Tibial artery (tissue), 4 donors: ENCODE results near the gene TEAD4.

Experiments
- DNase-seq, 2 donors: peaks; one replicate each; pipeline ENCODE4 v3.0.0-alpha.2; 2019
- H3K27ac ChIP-seq, 2 donors: fragments of 200-600 bp; sonication (generic) in 1 of 2; 1 replicate in 1 of 2; 2 replicates in 1 of 2; pipeline ENCODE4 v1.5.1; 2018 to 2019; ENCODE audit warnings: mild to moderate bottlenecking in 1 of 2
- H3K27me3 ChIP-seq, 2 donors: fragments of 200-600 bp; sonication (generic) in 1 of 2; one replicate each; pipeline versions ENCODE4 v1.5.1 to v1.6.0; 2016 to 2019
- H3K36me3 ChIP-seq, 3 donors: fragments of 200-600 bp; sonication (generic) in 2 of 3; one replicate each; pipeline ENCODE4 v1.5.1; 2016 to 2019; ENCODE audit warnings: mild to moderate bottlenecking in 2 of 3
- H3K4me1 ChIP-seq, 4 donors: fragments of 200-600 bp; sonication (generic) in 2 of 4; 1 replicate in 3 of 4; 2 replicates in 1 of 4; pipeline ENCODE4 v1.5.1; 2016 to 2019
- H3K4me3 ChIP-seq, 2 donors: fragments of 200-600 bp; sonication (generic) in 1 of 2; 1 replicate in 1 of 2; 2 replicates in 1 of 2; pipeline ENCODE4 v1.5.1; 2018 to 2019; ENCODE audit warnings: mild to moderate bottlenecking in 2 of 2
- H3K9me3 ChIP-seq, 3 donors: fragments of 200-600 bp; sonication (generic) in 1 of 3; one replicate each; pipeline ENCODE4 v1.5.1; 2016 to 2019
- intact Hi-C: fragments of 100-400 bp; cut with DNase I; formaldehyde crosslinking; loops from one replicate; pipeline ENCODE4 v1.15.0; 2023; ENCODE audit warnings: low total_unique reads
- TF ChIP-seq, protein P1 (sequence below), 2 experiments: fragments of 200-600 bp in 1 of 2; fragments of 450-650 bp in 1 of 2; IDR thresholded peaks; one replicate each; pipeline ENCODE4 v1.5.1; 2017 to 2019; ENCODE audit warnings: antibody characterized with exemption in 2 of 2, mild to moderate bottlenecking in 1 of 2, moderate library complexity in 1 of 2

TEAD4 gene

DNA sequence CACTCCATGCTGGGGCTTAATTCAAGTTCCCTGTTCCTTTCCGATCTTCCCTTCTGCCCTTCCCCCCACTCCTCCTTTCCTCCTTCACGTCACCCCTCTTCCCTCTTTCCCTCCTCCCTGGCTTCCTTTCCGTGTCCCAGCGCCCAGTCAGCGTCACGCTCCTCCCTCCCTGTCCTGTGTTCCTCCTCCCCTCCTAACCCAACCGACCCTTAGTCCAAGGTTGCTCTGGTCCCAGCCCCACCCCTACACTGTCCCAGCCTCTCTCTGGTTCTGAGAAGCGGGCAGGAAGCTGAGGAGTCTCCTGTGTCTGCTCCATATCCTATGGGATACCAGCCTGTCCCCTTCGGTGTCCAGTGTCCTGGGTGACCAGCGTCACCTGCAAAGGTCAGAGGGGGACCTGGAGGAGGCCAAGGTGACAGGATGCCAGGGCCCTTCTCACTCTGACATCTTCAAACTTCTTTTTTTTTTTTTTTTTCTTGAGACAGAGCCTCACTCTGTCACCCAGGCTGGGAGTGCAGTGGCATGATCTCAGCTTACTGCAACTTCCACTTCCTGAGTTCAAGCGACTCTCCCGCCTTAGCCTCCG is 61.7 kb downstream of the TEAD4 start:
- H3K27ac ChIP-seq, result no peak overlapping the region
- no peaks in the 10 kb centered on the region for H3K4me1 ChIP-seq
- peaks cover 12 to 54% (median 32%) of the 10 kb centered on the region in 3 donors for H3K36me3 ChIP-seq
- no peaks in the 10 kb centered on the region for H3K27me3 ChIP-seq
- DNase-seq, result no peak
- TF ChIP-seq, protein P1, sequence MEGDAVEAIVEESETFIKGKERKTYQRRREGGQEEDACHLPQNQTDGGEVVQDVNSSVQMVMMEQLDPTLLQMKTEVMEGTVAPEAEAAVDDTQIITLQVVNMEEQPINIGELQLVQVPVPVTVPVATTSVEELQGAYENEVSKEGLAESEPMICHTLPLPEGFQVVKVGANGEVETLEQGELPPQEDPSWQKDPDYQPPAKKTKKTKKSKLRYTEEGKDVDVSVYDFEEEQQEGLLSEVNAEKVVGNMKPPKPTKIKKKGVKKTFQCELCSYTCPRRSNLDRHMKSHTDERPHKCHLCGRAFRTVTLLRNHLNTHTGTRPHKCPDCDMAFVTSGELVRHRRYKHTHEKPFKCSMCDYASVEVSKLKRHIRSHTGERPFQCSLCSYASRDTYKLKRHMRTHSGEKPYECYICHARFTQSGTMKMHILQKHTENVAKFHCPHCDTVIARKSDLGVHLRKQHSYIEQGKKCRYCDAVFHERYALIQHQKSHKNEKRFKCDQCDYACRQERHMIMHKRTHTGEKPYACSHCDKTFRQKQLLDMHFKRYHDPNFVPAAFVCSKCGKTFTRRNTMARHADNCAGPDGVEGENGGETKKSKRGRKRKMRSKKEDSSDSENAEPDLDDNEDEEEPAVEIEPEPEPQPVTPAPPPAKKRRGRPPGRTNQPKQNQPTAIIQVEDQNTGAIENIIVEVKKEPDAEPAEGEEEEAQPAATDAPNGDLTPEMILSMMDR (IDR thresholded peaks at IDR 0.05), result no peak
- H3K4me3 ChIP-seq, result no peak overlapping the region
- intact Hi-C loops, result no loop called here
- H3K9me3 ChIP-seq, result no peaks in the 10 kb centered on the region

DNA sequence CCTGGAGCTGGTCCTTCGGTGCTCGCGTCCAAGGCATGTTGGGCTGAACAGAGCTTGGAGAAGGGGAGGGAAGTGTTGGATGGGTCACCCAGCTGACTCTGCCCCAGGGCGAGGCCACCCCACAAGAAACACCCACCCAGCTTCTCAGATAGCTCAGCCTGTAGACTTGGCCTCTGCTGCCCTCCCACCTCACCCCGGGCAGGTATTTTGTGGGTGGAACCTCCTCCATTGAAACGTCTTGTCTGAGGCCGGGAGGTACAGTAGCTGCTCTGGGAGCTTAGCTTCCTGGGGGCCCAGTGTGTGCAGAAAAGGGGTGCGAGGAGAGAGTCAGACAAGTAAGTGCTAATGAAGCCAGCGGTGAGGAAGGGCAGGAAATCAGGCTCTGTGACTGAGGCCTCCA is 63.2 kb downstream of the TEAD4 start:
- intact Hi-C loops, result no loop called here
- H3K27me3 ChIP-seq, result no peaks in the 10 kb centered on the region
- H3K9me3 ChIP-seq, result no peaks in the 10 kb centered on the region
- H3K4me1 ChIP-seq, result no peaks in the 10 kb centered on the region
- DNase-seq, result no peak
- no peak overlapping the region for H3K27ac ChIP-seq
- TF ChIP-seq, protein P1 (IDR thresholded peaks at IDR 0.05), result no peak
- H3K36me3 ChIP-seq, result peaks cover 18 to 65% (median 27%) of the 10 kb centered on the region in 3 donors
- no peak overlapping the region for H3K4me3 ChIP-seq

DNA sequence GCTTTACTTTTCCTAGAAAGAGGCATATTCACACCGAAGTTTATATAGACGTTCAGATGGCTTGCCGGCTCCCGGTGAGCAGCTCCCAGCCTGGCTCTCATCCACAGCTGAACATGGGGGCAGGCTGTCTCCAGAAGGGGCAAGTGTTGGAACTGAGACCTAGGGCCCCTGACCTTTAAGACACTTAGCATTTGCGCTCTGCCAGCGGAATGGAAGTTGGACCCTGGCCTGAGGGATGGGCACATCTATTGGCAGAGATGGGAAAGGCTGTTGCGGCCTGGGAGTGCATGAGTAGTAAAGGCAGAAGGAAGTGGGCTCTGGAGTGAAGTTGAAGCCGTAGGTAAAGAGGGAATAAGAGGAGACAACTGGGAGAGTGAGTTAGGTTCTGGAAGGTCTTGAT is 63.8 kb downstream of the TEAD4 start:
- Histone ChIP-seq H3K27me3 (no peaks in the 10 kb centered on the region), H3K4me1 (no peaks in the 10 kb centered on the region), H3K27ac (no peak overlapping the region), H3K4me3 (no peak overlapping the region), H3K36me3 (peaks cover 18 to 63% (median 22%) of the 10 kb centered on the region in 3 donors), H3K9me3 (no peaks in the 10 kb centered on the region)
- TF ChIP-seq, protein P1 (IDR thresholded peaks at IDR 0.05), result no peak
- intact Hi-C loops, result no loop called here
- DNase-seq, result no peak

DNA sequence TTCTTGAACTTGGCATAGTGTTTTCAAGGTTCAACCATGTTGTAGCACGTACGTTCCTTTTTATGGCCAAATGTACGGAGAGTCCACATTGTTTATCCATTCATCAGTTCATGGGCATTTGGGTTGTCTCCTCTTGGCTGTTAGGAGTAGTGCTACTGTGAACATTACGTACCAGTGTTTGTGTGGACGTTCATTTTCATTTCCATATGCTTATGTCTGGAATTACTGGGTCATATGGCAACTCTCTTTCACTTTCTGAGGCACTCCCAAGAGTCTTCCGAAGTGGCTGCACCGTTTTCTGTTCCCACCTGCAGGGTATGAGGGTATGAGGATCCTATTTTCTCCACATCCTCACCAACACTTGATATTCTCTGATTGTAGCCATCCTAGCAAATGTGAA is 68.9 kb downstream of the TEAD4 start:
- intact Hi-C loops, result no loop called here
- H3K36me3 ChIP-seq, result peaks cover 13 to 45% (median 18%) of the 10 kb centered on the region in 3 donors
- no peaks in the 10 kb centered on the region for H3K27me3 ChIP-seq

DNA sequence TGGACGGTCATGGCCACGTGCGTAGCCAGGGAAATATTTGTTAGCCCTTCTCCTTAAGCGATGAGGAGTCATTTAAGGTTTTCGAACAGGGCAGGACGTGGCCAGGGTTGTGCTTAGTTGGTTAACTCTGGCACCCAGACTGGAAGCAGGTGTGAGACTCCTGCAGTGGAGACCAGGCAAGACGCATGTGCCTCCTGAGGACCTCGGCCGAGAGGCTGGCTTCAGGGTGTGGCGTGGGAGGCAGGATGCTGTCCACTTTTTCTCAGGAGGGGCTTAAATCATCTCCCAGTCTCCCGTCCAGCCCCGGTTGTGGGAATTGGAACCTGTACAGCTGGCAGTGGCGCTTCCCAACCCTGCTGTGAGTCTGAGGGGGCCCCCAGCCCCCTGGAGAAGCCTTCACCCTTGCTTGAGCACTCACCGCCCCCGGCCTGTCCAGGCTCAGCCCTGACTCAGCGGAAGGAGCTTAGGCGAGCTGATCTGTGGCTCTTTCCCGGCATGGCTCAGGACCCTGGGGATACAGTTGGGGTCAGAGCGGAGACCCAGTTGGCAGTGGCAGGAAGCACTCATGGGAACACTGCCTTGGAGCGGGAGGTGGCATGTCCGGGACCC is 71.7 kb downstream of the TEAD4 start:
- TF ChIP-seq, protein P1 (IDR thresholded peaks at IDR 0.05), result no peak
- no peak overlapping the region for H3K27ac ChIP-seq
- no peaks in the 10 kb centered on the region for H3K9me3 ChIP-seq
- H3K4me1 ChIP-seq, result peaks cover 0 to 6% (median 0%) of the 10 kb centered on the region in 4 donors
- DNase-seq, result no peak
- peaks cover 13 to 43% (median 14%) of the 10 kb centered on the region in 3 donors for H3K36me3 ChIP-seq
- intact Hi-C loops, result loop anchor here (5.0 to 10.0 kb wide), 2 partner anchors 144 to 176 kb away; partner anchors contain the start of gene TEX52
- no peak overlapping the region for H3K4me3 ChIP-seq
- H3K27me3 ChIP-seq, result no peaks in the 10 kb centered on the region

More for the DNA sequence above, 68.9 kb downstream of the TEAD4 start:
- DNase-seq, result no peak
- Histone ChIP-seq H3K27ac (no peak overlapping the region), H3K4me1 (no peaks in the 10 kb centered on the region), H3K4me3 (no peak overlapping the region), H3K9me3 (no peaks in the 10 kb centered on the region)
- TF ChIP-seq, protein P1 (IDR thresholded peaks at IDR 0.05), result no peak
